ENCODE measurements around the gene TNS2. TPM values are rescaled to one million over a fixed set of nuclear protein-coding genes. Genes with fewer than 3 reads are reported as not detected.

TNS2 gene
- total RNA-seq (ENCODE audit: low replicate concordance) = 0.24 and 0.28 TPM in 2 replicates

GRCh38 chr12:53049571-53050318 is at the start of gene TNS2:
TSS of gene TNS2 (plus strand) at chr12:53050065. CDS start at chr12:53050186, 121 bp downstream.
- Mint-ChIP-seq H3K9me3 (no peaks in the 10 kb centered on the region), H3K4me3 (peak within 1 kb of the TSS; percentile 72), H3K36me3 (no peaks in the 10 kb centered on the region), H3K27me3 (ENCODE audit: insufficient read depth, low read depth) (peaks cover 20% of the 10 kb centered on the region), H3K4me1 (peaks cover 54% of the 10 kb centered on the region), H3K27ac (peak within 1 kb of the TSS; percentile 79)
- TF ChIP-seq EZH2 (IDR thresholded peaks at IDR 0.05) (no peak), EZH2phosphoT487 (IDR thresholded peaks at IDR 0.05) (no peak), CTCF (IDR thresholded peaks at IDR 0.05) (no peak)
- Histone ChIP-seq H3K9me3 (ENCODE audit: low read depth) (no peaks in the 10 kb centered on the region), H3K36me3 (no peaks in the 10 kb centered on the region), H4K20me1 (ENCODE audit: low read depth) (peaks cover 30% of the 10 kb centered on the region), H3K4me1 (peaks cover 41% of the 10 kb centered on the region), H2AFZ (replicated peaks) (no peak within 1 kb of the TSS), H3K27ac (no peak within 1 kb of the TSS), H3K9ac (no peak within 1 kb of the TSS), H3K27me3 (peaks cover 16% of the 10 kb centered on the region), H3K79me2 (ENCODE audit: low read depth) (no peaks in the 10 kb centered on the region), H3K4me3 (peak within 1 kb of the TSS; percentile 7), H3F3A (ENCODE audit: low read depth) (peaks cover 46% of the 10 kb centered on the region), H3K4me2 (peak within 1 kb of the TSS; percentile 71)
- peak; percentile 62 for DNase-seq (ENCODE audit: low spot score)

- DNase-seq (ENCODE audit: low spot score) = peak; percentile 56
- Histone ChIP-seq H3K4me2 (peak overlapping the region; percentile 84), H4K20me1 (ENCODE audit: low read depth) (peaks cover 24% of the 10 kb centered on the region), H3K9ac (no peak overlapping the region), H3K27me3 (no peaks in the 10 kb centered on the region), H3K4me3 (peak overlapping the region; percentile 85), H3K9me3 (ENCODE audit: low read depth) (no peaks in the 10 kb centered on the region), H3F3A (ENCODE audit: low read depth) (peaks cover 38% of the 10 kb centered on the region), H3K4me1 (peaks cover 26% of the 10 kb centered on the region), H3K36me3 (no peaks in the 10 kb centered on the region), H3K27ac (peak overlapping the region; percentile 9), H3K79me2 (ENCODE audit: low read depth) (peaks cover 39% of the 10 kb centered on the region), H2AFZ (replicated peaks) (peak overlapping the region; percentile 80)
- H3K9me3 Mint-ChIP-seq = peaks cover 2% of the 10 kb centered on the region
- no peak overlapping the region for H3K27ac Mint-ChIP-seq
- peak overlapping the region; percentile 51 for H3K4me3 Mint-ChIP-seq
- peaks cover 11% of the 10 kb centered on the region for H3K27me3 Mint-ChIP-seq (ENCODE audit: insufficient read depth, low read depth)
- peaks cover 10% of the 10 kb centered on the region for H3K36me3 Mint-ChIP-seq
- H3K4me1 Mint-ChIP-seq = peaks cover 26% of the 10 kb centered on the region
- TF ChIP-seq EZH2 (IDR thresholded peaks at IDR 0.05) (no peak), EZH2phosphoT487 (IDR thresholded peaks at IDR 0.05) (no peak), CTCF (IDR thresholded peaks at IDR 0.05) (no peak)
Measured at GRCh38 chr12:53004178-53004577, 45.7 kb upstream of the TNS2 start.

- DNase-seq (ENCODE audit: low spot score) = peak; percentile 56
- Mint-ChIP-seq H3K36me3 (peaks cover 12% of the 10 kb centered on the region), H3K27ac (no peak overlapping the region), H3K9me3 (peaks cover 2% of the 10 kb centered on the region), H3K27me3 (ENCODE audit: insufficient read depth, low read depth) (peaks cover 11% of the 10 kb centered on the region), H3K4me3 (peak overlapping the region; percentile 51), H3K4me1 (peaks cover 26% of the 10 kb centered on the region)
- peaks cover 43% of the 10 kb centered on the region for H3K79me2 ChIP-seq (ENCODE audit: low read depth)
- H3K9me3 ChIP-seq (ENCODE audit: low read depth) = no peaks in the 10 kb centered on the region
- H3K27ac ChIP-seq = peak overlapping the region; percentile 9
- no peaks in the 10 kb centered on the region for H3K27me3 ChIP-seq
- no peaks in the 10 kb centered on the region for H3K36me3 ChIP-seq
- H3K4me2 ChIP-seq = peak overlapping the region; percentile 84
- TF ChIP-seq CTCF (IDR thresholded peaks at IDR 0.05) (no peak), EZH2phosphoT487 (IDR thresholded peaks at IDR 0.05) (no peak), EZH2 (IDR thresholded peaks at IDR 0.05) (no peak)
- H3K9ac ChIP-seq = no peak overlapping the region
- H4K20me1 ChIP-seq (ENCODE audit: low read depth) = peaks cover 28% of the 10 kb centered on the region
- peak overlapping the region; percentile 80 for H2AFZ ChIP-seq (replicated peaks)
- H3F3A ChIP-seq (ENCODE audit: low read depth) = peaks cover 38% of the 10 kb centered on the region
- H3K4me3 ChIP-seq = peak overlapping the region; percentile 85
- peaks cover 26% of the 10 kb centered on the region for H3K4me1 ChIP-seq
Measured at GRCh38 chr12:53004582-53004981, 45.3 kb upstream of the TNS2 start.

Data from neural progenitor cell (in vitro differentiated cells).